SK-N-DZ (cell line): ENCODE data around the gene SERPINB5.

Experiments
- DNase-seq: peaks from one replicate; pipeline ENCODE4 v3.0.0-alpha.2; 2015; ENCODE audit warnings: low spot score

SERPINB5 gene

GRCh38 chr18:63527251-63527650 lies 50.5 kb downstream of the SERPINB5 start:
- DNase-seq, result no peak

GRCh38 chr18:63528863-63529492 lies 52.2 kb downstream of the SERPINB5 start:
- no peak for DNase-seq

GRCh38 chr18:63532471-63532870 lies 55.7 kb downstream of the SERPINB5 start:
- no peak for DNase-seq

GRCh38 chr18:63534615-63535014 lies 57.9 kb downstream of the SERPINB5 start:
- no peak for DNase-seq

GRCh38 chr18:63539904-63540510 lies 63.2 kb downstream of the SERPINB5 start:
- DNase-seq, result no peak

GRCh38 chr18:63542069-63542468 lies 65.3 kb downstream of the SERPINB5 start, which contains the start of gene SERPINB12:
Gene SERPINB12 (plus strand): TSS chr18:63542369. CDS start chr18:63556160, 13,791 bp downstream.
- no peak for DNase-seq

GRCh38 chr18:63544017-63544416 lies 67.3 kb downstream of the SERPINB5 start:
- peak; percentile 5 for DNase-seq

- no peak for DNase-seq
These were observed 68.2 kb downstream of the SERPINB5 start for GRCh38 chr18:63545000-63545399.

GRCh38 chr18:63550068-63550467 lies 73.3 kb downstream of the SERPINB5 start:
- no peak for DNase-seq

GRCh38 chr18:63551769-63552168 lies 75.0 kb downstream of the SERPINB5 start:
- DNase-seq, result no peak

GRCh38 chr18:63552581-63552980 lies 75.8 kb downstream of the SERPINB5 start:
- DNase-seq, result no peak

- no peak for DNase-seq
These were observed 76.3 kb downstream of the SERPINB5 start for GRCh38 chr18:63553081-63553480.
